HG02884 (cell line): ENCODE results near the gene WFS1.

Experiments used
- ATAC-seq: cut with Tn5 transposase; IDR thresholded peaks from one replicate; pipeline ENCODE4 v1.9.1; 2021; ENCODE audit warnings: mild to moderate bottlenecking, moderate library complexity; ENCODE audit not compliant: unreplicated experiment

The WFS1 gene

GRCh38 chr4:6259886-6260285 lies 9.8 kb upstream of the WFS1 start:
- ATAC-seq, result no peak

GRCh38 chr4:6262176-6262575 lies 7.5 kb upstream of the WFS1 start:
- ATAC-seq, result no peak

- ATAC-seq, result no peak
These were observed 6.7 kb upstream of the WFS1 start for GRCh38 chr4:6262847-6263487.

GRCh38 chr4:6263526-6264224 lies 6.0 kb upstream of the WFS1 start:
- ATAC-seq, result no peak

GRCh38 chr4:6264225-6264540 lies 5.5 kb upstream of the WFS1 start:
- no peak for ATAC-seq

GRCh38 chr4:6265546-6265945 lies 4.1 kb upstream of the WFS1 start:
- ATAC-seq, result no peak

GRCh38 chr4:6267573-6267972 lies 2.1 kb upstream of the WFS1 start:
- ATAC-seq, result no peak

- peak; percentile 15 for ATAC-seq
These were observed 717 bp upstream of the WFS1 start for GRCh38 chr4:6268650-6269615.

GRCh38 chr4:6270636-6271121 lies 1.0 kb downstream of the WFS1 start:
- no peak for ATAC-seq

GRCh38 chr4:6271206-6271605 lies 1.6 kb downstream of the WFS1 start:
- no peak for ATAC-seq

- ATAC-seq, result no peak
These were observed 2.2 kb downstream of the WFS1 start for GRCh38 chr4:6271701-6272465.

GRCh38 chr4:6272863-6273660 lies 3.4 kb downstream of the WFS1 start:
- no peak for ATAC-seq

- no peak for ATAC-seq
These were observed 4.0 kb downstream of the WFS1 start for GRCh38 chr4:6273661-6273990.

- ATAC-seq, result no peak
These were observed 5.7 kb downstream of the WFS1 start for GRCh38 chr4:6275351-6275750.

GRCh38 chr4:6275898-6276806 lies 6.5 kb downstream of the WFS1 start:
- no peak for ATAC-seq

GRCh38 chr4:6277139-6277802 lies 7.6 kb downstream of the WFS1 start:
- ATAC-seq, result no peak

- no peak for ATAC-seq
These were observed 8.5 kb downstream of the WFS1 start for GRCh38 chr4:6277935-6278800.

GRCh38 chr4:6278801-6279197 lies 9.1 kb downstream of the WFS1 start:
- peak; percentile 95 for ATAC-seq
